Nephron progenitor cell (in vitro differentiated cells): Measurements from ENCODE around the gene BCDIN3D.

Experiments used
- DNase-seq: peaks from one replicate; pipeline ENCODE4 v3.0.0; 2021
- H3K27ac Mint-ChIP-seq: 2 replicates; pipeline ENCODE4 v1.8.0; 2021; ENCODE audit warnings: mild to moderate bottlenecking, moderate library complexity, mixed read lengths
- H3K27me3 Mint-ChIP-seq: 2 replicates; pipeline ENCODE4 v1.8.0; 2021; ENCODE audit warnings: mild to moderate bottlenecking, low read depth, mixed read lengths; ENCODE audit not compliant: poor library complexity
- H3K36me3 Mint-ChIP-seq: 2 replicates; pipeline ENCODE4 v1.8.0; 2021; ENCODE audit warnings: low read depth, mixed read lengths
- H3K4me1 Mint-ChIP-seq: 2 replicates; pipeline ENCODE4 v1.8.0; 2021; ENCODE audit warnings: mixed read lengths
- H3K4me3 Mint-ChIP-seq: 2 replicates; pipeline ENCODE4 v1.8.0; 2021; ENCODE audit warnings: mild to moderate bottlenecking, moderate library complexity, mixed read lengths
- H3K9me3 Mint-ChIP-seq: 2 replicates; pipeline ENCODE4 v1.8.0; 2021; ENCODE audit warnings: mild to moderate bottlenecking, moderate library complexity, mixed read lengths
- CTCF ChIP-seq: fragments of 200-600 bp; sonication (generic); IDR thresholded peaks from 2 replicates; pipeline ENCODE4 v1.5.0; 2021; ENCODE audit warnings: antibody characterized with exemption

Gene BCDIN3D

DNA sequence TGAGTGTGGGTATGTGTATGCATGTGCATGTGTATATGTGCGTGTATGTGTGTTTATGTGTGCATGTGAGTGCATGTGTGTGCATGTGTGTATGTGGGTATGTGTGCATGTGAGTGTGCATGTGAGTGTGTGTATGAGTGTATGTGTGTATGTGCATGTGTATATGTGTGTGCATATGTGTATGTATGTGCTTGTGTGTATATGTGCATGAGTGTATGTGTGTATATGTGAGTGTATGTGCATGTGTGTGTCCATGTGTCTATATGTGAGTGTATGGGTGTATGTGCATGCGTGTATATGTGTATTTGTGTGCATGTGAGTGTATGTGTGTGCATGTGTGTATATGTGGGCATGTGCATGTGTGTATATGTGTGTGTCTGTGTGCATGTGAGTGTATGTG lies 35.1 kb upstream of the BCDIN3D start:
- Mint-ChIP-seq H3K9me3 (peaks cover 20% of the 10 kb centered on the region), H3K27ac (no peak overlapping the region), H3K36me3 (no peaks in the 10 kb centered on the region)

DNA sequence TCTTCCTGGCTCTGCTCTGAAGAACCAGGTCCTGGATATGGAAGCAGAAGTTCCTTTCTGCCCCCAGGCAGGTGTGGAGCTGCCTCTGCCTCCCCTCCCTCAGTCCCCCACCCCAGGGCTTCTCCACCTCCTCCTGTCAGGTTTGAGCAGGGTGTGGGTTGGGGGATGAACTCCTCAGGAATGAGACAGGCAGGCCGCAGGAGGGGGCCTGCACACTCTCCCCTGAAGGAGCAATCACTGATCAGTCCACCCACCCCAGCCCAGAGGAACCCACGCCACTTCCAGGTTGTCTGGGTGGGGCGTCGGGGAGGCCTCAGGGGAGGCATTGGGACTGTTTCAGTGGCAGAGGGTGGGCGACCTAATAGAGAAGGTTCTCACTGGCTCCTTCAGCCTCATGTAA lies 34.2 kb upstream of the BCDIN3D start:
- peaks cover 3% of the 10 kb centered on the region for H3K27me3 Mint-ChIP-seq
- no peak for DNase-seq
- H3K4me1 Mint-ChIP-seq: peaks cover 22% of the 10 kb centered on the region
- H3K27ac Mint-ChIP-seq: no peak overlapping the region
- peaks cover 20% of the 10 kb centered on the region for H3K9me3 Mint-ChIP-seq
- H3K4me3 Mint-ChIP-seq: no peak overlapping the region
- no peaks in the 10 kb centered on the region for H3K36me3 Mint-ChIP-seq
- no peak for TF ChIP-seq CTCF

More for the DNA sequence above, 35.1 kb upstream of the BCDIN3D start:
- peaks cover 3% of the 10 kb centered on the region for H3K27me3 Mint-ChIP-seq
- peaks cover 32% of the 10 kb centered on the region for H3K4me1 Mint-ChIP-seq
- H3K4me3 Mint-ChIP-seq: no peak overlapping the region
- DNase-seq: no peak
- TF ChIP-seq CTCF: no peak

DNA sequence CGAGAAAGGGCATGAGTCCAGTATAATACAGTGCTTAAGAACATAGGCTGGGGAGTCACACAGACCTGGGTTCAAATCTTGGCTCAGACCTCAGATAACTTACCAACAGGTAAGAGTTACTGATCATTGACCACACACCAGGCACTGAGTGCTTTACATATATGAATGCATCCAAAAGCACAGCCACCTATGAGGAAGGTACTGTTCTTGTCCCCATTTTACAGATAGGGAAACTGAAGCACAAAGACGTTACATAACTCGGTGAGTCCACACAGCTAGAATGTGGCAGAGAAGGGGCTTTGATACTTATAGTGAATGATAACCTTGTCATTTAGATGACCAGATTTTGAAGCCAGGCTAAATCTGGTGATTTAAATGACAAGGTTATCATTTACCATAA lies 33.2 kb upstream of the BCDIN3D start:
- no peaks in the 10 kb centered on the region for H3K36me3 Mint-ChIP-seq
- H3K27ac Mint-ChIP-seq: no peak overlapping the region
- peaks cover 20% of the 10 kb centered on the region for H3K9me3 Mint-ChIP-seq
- H3K4me3 Mint-ChIP-seq: no peak overlapping the region
- TF ChIP-seq CTCF: no peak
- peaks cover 8% of the 10 kb centered on the region for H3K27me3 Mint-ChIP-seq
- H3K4me1 Mint-ChIP-seq: peaks cover 18% of the 10 kb centered on the region
- no peak for DNase-seq

DNA sequence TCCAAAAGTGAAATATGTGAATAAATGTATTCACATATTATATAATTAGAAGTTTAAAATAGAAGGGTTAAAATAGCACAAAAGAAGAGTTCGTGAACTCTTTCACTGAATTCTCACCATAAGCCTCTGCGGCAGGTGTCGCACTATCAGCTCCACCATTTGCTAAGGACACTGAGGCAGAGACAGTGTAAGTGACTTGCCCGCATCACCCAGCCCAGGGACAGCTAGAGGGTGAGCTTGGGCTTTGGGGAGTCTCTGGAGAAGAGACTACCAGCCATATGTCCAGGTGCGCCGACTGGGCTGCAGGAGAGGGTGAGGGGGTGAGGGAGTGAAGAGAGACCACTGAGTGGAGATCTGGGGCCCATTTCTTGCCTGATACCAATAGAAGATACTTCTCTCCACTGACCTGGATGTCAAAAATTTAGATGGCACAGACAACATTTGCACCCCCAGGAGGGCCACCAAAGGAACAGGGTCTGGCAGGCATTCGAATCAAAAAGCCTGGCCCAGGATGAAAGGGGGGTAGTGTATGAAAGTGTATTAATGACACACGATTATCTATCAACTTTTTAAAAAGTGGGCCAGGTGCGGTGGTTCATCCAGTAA lies 32.3 kb upstream of the BCDIN3D start:
- Mint-ChIP-seq H3K36me3 (no peaks in the 10 kb centered on the region), H3K4me1 (peaks cover 16% of the 10 kb centered on the region), H3K27me3 (peaks cover 8% of the 10 kb centered on the region), H3K9me3 (peaks cover 20% of the 10 kb centered on the region), H3K4me3 (no peak overlapping the region), H3K27ac (no peak overlapping the region)
- no peak for TF ChIP-seq CTCF
- DNase-seq: no peak

DNA sequence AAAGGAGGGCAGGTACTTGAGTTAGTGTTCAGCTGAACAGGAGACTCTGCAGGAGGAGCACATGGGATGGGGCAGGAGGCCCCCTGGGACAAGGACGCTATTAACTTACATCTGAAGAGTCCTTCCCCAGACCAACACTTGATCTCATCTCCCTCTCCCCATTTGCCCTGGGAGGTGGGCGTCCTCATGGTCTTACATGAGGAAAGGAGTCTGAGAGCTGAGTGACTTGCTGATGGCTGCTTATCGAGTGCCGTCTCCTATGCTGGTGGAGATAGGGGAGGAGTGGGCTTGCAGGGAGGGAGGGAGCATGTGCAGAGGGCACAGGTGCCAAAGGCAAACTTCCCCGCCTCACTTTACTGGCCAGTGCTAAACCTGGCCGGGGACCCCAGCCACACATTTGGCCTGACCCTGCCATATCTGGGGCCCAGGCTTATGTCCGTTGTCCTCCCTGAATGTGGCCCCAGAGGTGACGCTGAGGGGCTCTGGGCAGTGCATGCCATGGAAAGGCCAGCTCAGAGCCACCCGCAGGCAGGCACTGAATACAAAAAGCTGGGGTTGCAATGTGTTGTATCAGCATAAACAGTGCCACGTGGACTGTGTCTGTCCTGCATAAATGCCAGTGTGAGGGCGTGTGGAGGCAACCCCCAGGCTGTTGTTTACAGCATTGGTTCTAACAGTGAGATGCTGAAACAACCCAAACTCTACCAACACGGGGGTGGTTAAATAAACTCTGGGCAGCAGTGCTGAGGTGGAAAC lies 31.4 kb upstream of the BCDIN3D start:
- no peak for DNase-seq
- Mint-ChIP-seq H3K9me3 (peaks cover 13% of the 10 kb centered on the region), H3K27me3 (peaks cover 8% of the 10 kb centered on the region), H3K4me1 (peaks cover 25% of the 10 kb centered on the region), H3K27ac (no peak overlapping the region), H3K36me3 (no peaks in the 10 kb centered on the region), H3K4me3 (no peak overlapping the region)
- TF ChIP-seq CTCF: no peak
